Uterus (tissue), 2 donors: ENCODE data around the gene ZNF536.

Source experiments
- POLR2A ChIP-seq, 2 donors: fragments of 450-650 bp; IDR thresholded peaks; one replicate each; pipeline ENCODE4 v1.6.1; 2016; ENCODE audit warnings: antibody characterized with exemption in 2 of 2, mild to moderate bottlenecking in 1 of 2, moderate library complexity in 1 of 2
- TF ChIP-seq, protein P1 (sequence below), 4 experiments: fragments of 200-600 bp in 2 of 4; fragments of 450-650 bp in 2 of 4; sonication (generic) in 2 of 4; IDR thresholded peaks; one replicate each; pipeline ENCODE4 v1.5.1; 2016 to 2019; ENCODE audit warnings: antibody characterized with exemption in 4 of 4, mild to moderate bottlenecking in 2 of 4, moderate library complexity in 1 of 4

DNA sequence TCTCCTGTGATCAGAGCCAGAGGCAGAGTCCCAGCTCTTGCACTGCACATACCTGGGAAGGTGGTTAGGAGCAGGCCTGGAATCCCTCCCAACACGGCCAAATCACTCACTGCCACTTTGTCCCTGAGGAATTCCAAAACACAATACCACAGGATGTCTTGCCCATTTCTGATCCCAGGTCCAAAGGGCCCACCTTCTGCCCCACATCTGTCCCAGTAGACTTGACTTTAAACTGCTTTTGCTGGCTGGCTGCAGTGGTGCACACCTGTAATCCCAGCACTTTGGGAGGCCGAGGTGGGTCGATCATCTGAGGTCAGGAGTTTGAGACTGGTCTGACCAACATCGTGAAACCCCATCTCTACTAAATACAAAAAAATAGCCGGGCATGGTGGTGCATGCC lies 18.9 kb downstream of the ZNF536 start:
- TF ChIP-seq POLR2A (IDR thresholded peaks at IDR 0.05), result no peak
- TF ChIP-seq, protein P1, sequence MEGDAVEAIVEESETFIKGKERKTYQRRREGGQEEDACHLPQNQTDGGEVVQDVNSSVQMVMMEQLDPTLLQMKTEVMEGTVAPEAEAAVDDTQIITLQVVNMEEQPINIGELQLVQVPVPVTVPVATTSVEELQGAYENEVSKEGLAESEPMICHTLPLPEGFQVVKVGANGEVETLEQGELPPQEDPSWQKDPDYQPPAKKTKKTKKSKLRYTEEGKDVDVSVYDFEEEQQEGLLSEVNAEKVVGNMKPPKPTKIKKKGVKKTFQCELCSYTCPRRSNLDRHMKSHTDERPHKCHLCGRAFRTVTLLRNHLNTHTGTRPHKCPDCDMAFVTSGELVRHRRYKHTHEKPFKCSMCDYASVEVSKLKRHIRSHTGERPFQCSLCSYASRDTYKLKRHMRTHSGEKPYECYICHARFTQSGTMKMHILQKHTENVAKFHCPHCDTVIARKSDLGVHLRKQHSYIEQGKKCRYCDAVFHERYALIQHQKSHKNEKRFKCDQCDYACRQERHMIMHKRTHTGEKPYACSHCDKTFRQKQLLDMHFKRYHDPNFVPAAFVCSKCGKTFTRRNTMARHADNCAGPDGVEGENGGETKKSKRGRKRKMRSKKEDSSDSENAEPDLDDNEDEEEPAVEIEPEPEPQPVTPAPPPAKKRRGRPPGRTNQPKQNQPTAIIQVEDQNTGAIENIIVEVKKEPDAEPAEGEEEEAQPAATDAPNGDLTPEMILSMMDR (IDR thresholded peaks at IDR 0.05), result no peak
